Tibial artery (tissue), 4 donors: Measurements from ENCODE around the gene GSK3A.

ENCODE experiments used
- DNase-seq, 2 donors: peaks; one replicate each; pipeline ENCODE4 v3.0.0-alpha.2; 2019
- H3K27ac ChIP-seq, 2 donors: fragments of 200-600 bp; sonication (generic) in 1 of 2; 1 replicate in 1 of 2; 2 replicates in 1 of 2; pipeline ENCODE4 v1.5.1; 2018 to 2019; ENCODE audit warnings: mild to moderate bottlenecking in 1 of 2
- H3K27me3 ChIP-seq, 2 donors: fragments of 200-600 bp; sonication (generic) in 1 of 2; one replicate each; pipeline versions ENCODE4 v1.5.1 to v1.6.0; 2016 to 2019
- H3K36me3 ChIP-seq, 3 donors: fragments of 200-600 bp; sonication (generic) in 2 of 3; one replicate each; pipeline ENCODE4 v1.5.1; 2016 to 2019; ENCODE audit warnings: mild to moderate bottlenecking in 2 of 3
- H3K4me1 ChIP-seq, 4 donors: fragments of 200-600 bp; sonication (generic) in 2 of 4; 1 replicate in 3 of 4; 2 replicates in 1 of 4; pipeline ENCODE4 v1.5.1; 2016 to 2019
- H3K4me3 ChIP-seq, 2 donors: fragments of 200-600 bp; sonication (generic) in 1 of 2; 1 replicate in 1 of 2; 2 replicates in 1 of 2; pipeline ENCODE4 v1.5.1; 2018 to 2019; ENCODE audit warnings: mild to moderate bottlenecking in 2 of 2
- H3K9me3 ChIP-seq, 3 donors: fragments of 200-600 bp; sonication (generic) in 1 of 3; one replicate each; pipeline ENCODE4 v1.5.1; 2016 to 2019
- intact Hi-C: fragments of 100-400 bp; cut with DNase I; formaldehyde crosslinking; loops from one replicate; pipeline ENCODE4 v1.15.0; 2023; ENCODE audit warnings: low total_unique reads
- TF ChIP-seq, protein P1 (sequence below), 2 experiments: fragments of 200-600 bp in 1 of 2; fragments of 450-650 bp in 1 of 2; IDR thresholded peaks; one replicate each; pipeline ENCODE4 v1.5.1; 2017 to 2019; ENCODE audit warnings: antibody characterized with exemption in 2 of 2, mild to moderate bottlenecking in 1 of 2, moderate library complexity in 1 of 2

GSK3A gene

GRCh38 chr19:42239544-42240220 lies 2.7 kb downstream of the GSK3A start:
- Histone ChIP-seq H3K27me3 (no peaks in the 10 kb centered on the region), H3K4me1 (peaks cover 3 to 35% (median 25%) of the 10 kb centered on the region in 4 donors), H3K36me3 (peaks cover 14 to 45% (median 23%) of the 10 kb centered on the region in 3 donors), H3K4me3 (no peak overlapping the region), H3K27ac (no peak overlapping the region), H3K9me3 (no peaks in the 10 kb centered on the region)
- TF ChIP-seq, protein P1, sequence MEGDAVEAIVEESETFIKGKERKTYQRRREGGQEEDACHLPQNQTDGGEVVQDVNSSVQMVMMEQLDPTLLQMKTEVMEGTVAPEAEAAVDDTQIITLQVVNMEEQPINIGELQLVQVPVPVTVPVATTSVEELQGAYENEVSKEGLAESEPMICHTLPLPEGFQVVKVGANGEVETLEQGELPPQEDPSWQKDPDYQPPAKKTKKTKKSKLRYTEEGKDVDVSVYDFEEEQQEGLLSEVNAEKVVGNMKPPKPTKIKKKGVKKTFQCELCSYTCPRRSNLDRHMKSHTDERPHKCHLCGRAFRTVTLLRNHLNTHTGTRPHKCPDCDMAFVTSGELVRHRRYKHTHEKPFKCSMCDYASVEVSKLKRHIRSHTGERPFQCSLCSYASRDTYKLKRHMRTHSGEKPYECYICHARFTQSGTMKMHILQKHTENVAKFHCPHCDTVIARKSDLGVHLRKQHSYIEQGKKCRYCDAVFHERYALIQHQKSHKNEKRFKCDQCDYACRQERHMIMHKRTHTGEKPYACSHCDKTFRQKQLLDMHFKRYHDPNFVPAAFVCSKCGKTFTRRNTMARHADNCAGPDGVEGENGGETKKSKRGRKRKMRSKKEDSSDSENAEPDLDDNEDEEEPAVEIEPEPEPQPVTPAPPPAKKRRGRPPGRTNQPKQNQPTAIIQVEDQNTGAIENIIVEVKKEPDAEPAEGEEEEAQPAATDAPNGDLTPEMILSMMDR (IDR thresholded peaks at IDR 0.05): no peak
- intact Hi-C loops: no loop called here
- DNase-seq: no peak

DNA sequence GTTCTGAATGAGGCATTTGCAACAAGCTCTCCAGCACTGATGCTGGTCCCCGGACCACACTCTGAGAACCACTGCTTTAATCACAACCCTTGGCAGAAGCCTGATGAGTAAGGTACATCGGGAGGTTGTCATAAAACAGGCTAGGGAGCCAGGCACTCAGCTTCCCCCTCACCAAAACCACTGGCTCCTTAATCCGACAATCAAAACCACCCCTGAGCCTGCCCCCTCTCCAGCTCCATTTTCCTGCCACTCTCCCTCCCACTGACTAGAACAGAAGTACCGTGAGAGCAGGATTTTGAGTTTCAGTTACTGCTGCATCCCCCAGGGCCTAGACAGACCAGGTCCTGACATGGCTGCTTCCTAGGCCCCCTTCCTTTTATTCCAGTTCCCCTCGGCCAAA lies 7.2 kb downstream of the GSK3A start:
- intact Hi-C loops: no loop called here
- Histone ChIP-seq H3K27ac (no peak overlapping the region), H3K27me3 (no peaks in the 10 kb centered on the region), H3K4me3 (no peak overlapping the region), H3K4me1 (peaks cover 0 to 9% (median 3%) of the 10 kb centered on the region in 4 donors), H3K9me3 (no peaks in the 10 kb centered on the region), H3K36me3 (peaks cover 55 to 89% (median 67%) of the 10 kb centered on the region in 3 donors)
- DNase-seq: no peak
- TF ChIP-seq, protein P1 (IDR thresholded peaks at IDR 0.05): no peak

GRCh38 chr19:42234364-42234763 lies 8.0 kb downstream of the GSK3A start:
- Histone ChIP-seq H3K27ac (no peak overlapping the region), H3K27me3 (no peaks in the 10 kb centered on the region), H3K36me3 (peaks cover 56 to 89% (median 75%) of the 10 kb centered on the region in 3 donors), H3K4me3 (no peak overlapping the region), H3K9me3 (no peaks in the 10 kb centered on the region), H3K4me1 (peaks cover 0 to under 1% (median 0%) of the 10 kb centered on the region in 4 donors)
- intact Hi-C loops: no loop called here
- TF ChIP-seq, protein P1 (IDR thresholded peaks at IDR 0.05): no peak
- no peak for DNase-seq

DNA sequence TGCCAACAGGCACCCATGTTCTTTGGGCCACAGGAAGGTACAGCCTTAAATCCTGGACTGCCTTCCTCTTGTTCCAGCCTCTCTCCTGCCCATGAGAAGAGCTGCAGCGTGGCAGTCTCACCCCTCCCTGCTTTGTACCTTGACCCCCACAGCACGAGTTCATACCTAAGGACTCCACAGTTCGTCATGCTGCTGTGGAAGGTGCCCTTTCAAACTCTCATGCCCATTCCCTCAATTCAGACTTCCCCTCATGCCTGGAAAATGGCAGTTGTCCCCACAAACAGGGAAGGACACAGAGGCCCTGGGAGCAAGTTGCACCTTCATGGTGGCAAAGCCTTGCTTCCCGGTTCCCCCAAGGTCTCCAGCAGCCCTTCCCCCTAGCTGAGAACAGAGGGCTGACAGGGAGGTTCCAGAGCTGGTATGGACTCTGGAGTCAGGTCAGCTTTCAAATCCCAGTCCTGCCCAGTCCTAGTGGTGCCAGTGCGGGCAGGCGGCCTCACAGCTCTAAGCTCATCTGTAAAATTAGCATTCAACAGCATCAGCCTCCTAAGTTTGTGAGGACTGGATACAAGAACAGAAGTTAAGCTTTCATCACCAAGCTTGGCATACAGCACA lies 8.6 kb downstream of the GSK3A start:
- H3K36me3 ChIP-seq: peaks cover 56 to 89% (median 81%) of the 10 kb centered on the region in 3 donors
- DNase-seq: no peak
- TF ChIP-seq, protein P1 (IDR thresholded peaks at IDR 0.05): no peak
- intact Hi-C loops: no loop called here
- H3K27me3 ChIP-seq: no peaks in the 10 kb centered on the region
- no peaks in the 10 kb centered on the region for H3K9me3 ChIP-seq
- H3K4me3 ChIP-seq: no peak overlapping the region
- H3K27ac ChIP-seq: no peak overlapping the region
- H3K4me1 ChIP-seq: no peaks in the 10 kb centered on the region

DNA sequence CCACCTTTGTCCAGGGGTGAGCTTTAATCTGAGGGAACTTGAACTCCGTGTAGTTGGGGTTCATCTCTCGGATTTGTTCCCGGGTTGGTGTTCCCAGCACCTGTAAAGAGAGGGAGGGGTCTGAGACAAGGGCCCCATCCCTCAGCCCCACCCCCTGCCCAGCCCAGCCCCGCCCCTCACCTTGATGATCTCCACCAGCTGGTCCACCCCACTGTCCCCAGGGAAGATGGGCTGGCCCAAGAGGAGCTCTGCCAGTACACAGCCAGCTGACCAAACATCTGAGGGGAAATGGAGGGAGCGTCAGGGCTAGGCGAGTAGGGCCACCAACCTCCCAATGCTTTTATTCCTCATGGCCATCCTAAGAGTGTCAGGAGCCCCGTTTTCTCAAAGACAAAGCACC lies 9.3 kb downstream of the GSK3A start:
- Histone ChIP-seq H3K4me3 (no peak overlapping the region), H3K27me3 (no peaks in the 10 kb centered on the region), H3K36me3 (peaks cover 56 to 91% (median 87%) of the 10 kb centered on the region in 3 donors), H3K4me1 (no peaks in the 10 kb centered on the region), H3K27ac (no peak overlapping the region), H3K9me3 (no peaks in the 10 kb centered on the region)
- no peak for DNase-seq
- intact Hi-C loops: no loop called here
- TF ChIP-seq, protein P1 (IDR thresholded peaks at IDR 0.05): no peak
